GM12873 (cell line): ENCODE measurements around the gene CHD9.

ENCODE experiments used
- TF ChIP-seq, protein P1 (sequence below): IDR thresholded peaks from 2 replicates; pipeline ENCODE4 v1.5.1; 2012; ENCODE audit warnings: low read depth, mild to moderate bottlenecking, moderate library complexity, low read length, control low read depth; ENCODE audit not compliant: insufficient read depth; ENCODE audit errors: missing control alignments

The CHD9 gene

GRCh38 chr16:53042235-53042701 lies 12.5 kb upstream of the CHD9 start:
- TF ChIP-seq, protein P1, sequence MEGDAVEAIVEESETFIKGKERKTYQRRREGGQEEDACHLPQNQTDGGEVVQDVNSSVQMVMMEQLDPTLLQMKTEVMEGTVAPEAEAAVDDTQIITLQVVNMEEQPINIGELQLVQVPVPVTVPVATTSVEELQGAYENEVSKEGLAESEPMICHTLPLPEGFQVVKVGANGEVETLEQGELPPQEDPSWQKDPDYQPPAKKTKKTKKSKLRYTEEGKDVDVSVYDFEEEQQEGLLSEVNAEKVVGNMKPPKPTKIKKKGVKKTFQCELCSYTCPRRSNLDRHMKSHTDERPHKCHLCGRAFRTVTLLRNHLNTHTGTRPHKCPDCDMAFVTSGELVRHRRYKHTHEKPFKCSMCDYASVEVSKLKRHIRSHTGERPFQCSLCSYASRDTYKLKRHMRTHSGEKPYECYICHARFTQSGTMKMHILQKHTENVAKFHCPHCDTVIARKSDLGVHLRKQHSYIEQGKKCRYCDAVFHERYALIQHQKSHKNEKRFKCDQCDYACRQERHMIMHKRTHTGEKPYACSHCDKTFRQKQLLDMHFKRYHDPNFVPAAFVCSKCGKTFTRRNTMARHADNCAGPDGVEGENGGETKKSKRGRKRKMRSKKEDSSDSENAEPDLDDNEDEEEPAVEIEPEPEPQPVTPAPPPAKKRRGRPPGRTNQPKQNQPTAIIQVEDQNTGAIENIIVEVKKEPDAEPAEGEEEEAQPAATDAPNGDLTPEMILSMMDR: no peak

- TF ChIP-seq, protein P1: no peak
These were observed 11.4 kb upstream of the CHD9 start for GRCh38 chr16:53043428-53043831.

GRCh38 chr16:53043986-53044601 lies 10.7 kb upstream of the CHD9 start:
- TF ChIP-seq, protein P1: no peak

DNA sequence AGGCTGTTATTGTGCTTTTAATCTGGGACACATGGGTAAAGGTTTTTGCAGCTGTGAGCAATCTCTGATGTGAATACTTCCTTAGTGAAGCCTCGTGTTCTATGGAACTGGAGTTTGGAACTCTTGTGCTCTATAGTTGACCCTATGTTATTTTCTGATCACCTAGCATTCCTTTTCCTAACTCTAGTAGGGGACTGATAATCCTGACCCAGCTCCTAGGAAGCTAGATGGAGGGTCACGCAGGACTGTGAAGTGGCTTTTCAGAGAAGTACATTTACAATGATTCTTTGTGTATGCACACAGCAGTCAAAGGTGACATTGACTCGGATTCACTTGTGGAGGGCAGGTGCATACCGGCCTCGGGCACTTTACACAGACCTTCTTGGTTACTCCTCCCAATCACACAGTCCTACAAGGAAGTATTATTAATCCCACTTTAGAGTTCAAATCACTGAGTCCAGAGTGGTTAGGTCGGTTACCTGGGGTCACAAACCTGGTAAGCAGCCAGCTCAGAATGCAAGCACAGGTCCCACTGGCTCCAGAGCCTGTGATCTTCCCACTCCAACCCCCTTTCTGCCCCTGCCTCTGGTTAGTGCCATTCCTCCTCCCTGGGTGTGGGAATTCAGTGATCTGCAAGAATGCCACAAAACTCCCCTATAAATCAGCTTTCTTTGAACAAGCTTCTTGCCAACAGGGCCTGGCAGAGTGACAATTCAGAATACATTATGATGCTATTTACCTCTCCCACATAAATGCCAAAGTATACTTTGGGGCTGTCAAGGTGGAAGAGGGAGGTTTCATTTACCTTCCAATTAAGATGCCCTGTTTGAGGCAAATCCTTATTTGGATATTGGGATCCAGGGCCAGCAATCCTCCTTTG lies 9.2 kb upstream of the CHD9 start:
- TF ChIP-seq, protein P1: no peak

DNA sequence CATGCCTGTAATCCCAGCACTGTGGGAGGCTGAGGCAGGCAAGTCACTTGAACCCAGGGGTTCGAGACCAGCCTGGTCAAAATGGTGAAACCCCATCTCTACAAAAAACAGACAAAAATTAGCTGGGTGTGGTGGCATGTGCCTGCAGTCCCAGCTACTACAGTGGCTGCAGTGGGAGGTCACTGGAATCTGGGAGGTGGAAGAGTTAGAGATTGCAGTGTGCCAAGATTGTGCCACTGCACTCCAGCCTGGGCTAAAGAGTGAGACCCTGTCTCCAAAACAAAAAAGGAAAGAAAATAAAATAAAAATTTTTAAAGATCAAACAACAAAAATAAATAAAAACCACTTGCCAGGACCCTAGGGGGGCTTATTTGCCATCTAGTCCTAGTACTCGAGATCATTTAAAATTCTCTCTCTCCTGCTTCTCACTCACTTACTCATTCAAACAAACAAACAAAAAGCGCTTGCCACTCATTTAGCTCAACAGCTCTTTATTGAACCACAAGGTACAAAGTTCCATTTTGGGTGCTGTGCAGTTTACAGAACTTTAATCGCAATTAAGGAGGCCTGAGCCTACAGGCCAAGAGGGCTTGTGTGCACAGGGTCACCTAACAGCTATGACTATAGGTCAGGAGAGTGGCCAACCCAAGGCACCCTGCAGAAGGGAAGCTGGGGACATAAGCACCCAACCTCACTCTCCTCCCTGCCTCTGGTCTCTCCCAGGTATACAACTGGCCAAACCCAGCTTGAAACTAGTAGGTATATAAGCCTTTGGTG lies 6.5 kb upstream of the CHD9 start:
- TF ChIP-seq, protein P1: no peak

- TF ChIP-seq, protein P1: no peak
These were observed 2.0 kb upstream of the CHD9 start, which contains the start of gene CHD9NB for GRCh38 chr16:53052519-53053501. Gene CHD9NB (minus strand): TSS chr16:53052897. CDS start chr16:53044158, 8,739 bp downstream.
